ENCODE data around the gene FAM117B.
A peak's percentile ranks its signal among the peaks of the same experiment; 100 is the strongest.

Gene FAM117B

DNA sequence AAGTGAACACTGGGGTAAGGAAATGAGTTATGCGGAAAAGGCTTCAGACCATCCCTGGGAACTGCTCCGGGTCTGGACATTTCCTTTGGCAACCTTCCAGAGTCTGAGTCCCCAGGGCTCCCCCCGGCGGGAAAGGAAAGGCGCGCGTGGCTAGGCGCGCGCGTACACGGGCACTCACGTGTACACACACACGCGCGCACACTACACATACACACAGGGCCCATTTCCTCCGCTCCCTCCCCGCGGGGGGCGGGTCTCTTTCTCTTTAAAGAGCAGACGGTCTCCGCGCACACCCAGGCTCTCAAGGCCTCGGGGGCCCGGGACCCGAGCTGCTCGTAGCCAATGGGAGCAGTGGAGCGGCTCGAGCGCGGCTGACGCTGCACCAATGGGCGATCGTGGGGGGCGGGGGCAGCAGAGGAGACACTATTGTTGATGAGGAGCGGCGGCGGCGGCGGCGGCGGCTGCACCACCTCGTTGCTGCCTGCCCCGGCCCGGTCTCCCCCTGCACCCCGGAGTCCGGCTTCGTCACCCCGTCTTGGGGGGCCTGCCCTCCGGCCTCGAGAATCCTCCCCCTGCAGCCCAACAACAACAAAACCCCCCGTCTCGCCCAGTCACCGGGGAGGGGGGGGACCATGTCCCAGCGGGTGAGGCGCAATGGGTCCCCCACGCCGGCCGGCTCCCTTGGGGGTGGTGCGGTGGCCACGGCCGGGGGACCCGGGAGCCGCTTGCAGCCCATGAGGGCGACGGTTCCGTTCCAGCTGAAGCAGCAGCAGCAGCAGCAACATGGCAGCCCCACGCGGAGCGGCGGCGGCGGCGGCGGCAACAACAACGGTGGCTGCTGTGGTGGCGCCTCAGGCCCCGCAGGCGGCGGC is at the start of gene FAM117B:
Gene FAM117B (plus strand): TSS at position 414 of the 872 bp plus-strand sequence. CDS start 219 bp downstream, at position 633.
- DNase-seq (ENCODE audit: low spot score) = peak; percentile 98

DNA sequence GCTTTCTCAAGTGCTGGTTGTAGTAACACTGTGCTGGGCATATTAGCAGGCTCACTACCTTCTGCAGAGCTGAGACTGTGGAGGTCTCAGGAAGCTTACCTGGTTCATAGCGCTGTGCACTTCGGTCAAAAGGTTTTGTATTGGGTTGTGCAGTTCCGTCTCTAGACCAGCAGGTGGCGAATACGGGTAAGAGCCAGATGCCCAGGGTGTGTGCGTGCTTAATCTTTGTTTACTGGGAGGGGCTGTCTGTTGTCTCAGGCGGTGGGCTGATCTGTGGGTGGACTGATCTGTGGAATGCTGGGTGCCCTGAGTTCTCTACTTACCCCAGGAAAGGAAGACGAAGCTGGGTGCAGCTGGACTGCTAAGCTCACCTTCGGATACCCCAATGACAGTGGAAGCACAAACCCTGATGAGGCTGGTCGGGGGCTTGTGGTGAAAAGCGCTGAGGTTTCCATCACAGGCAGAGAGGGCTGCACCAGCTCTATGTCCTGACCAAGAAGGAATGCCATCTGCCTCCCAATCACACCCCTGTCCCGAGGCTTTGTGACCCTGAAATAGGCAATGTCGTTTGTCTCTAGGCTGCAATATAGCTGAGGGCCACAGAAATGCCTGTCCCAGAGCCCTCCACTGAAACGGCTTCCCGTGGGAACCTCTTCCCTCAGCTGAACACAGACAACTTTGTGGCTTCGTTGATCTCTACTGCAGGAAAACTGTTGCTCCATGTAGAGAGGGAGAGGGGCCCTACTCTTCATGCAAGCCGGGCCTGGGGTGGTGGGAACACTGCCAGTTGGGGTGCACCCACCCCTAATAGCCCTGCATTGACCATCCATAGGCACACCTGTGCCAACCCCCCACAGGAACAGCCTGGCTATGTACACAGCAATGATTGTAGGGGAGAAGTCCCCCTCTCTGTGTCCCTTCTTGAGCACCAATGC is 45.9 kb upstream of the FAM117B start:
- DNase-seq (ENCODE audit: low spot score) = peak; percentile 73

DNA sequence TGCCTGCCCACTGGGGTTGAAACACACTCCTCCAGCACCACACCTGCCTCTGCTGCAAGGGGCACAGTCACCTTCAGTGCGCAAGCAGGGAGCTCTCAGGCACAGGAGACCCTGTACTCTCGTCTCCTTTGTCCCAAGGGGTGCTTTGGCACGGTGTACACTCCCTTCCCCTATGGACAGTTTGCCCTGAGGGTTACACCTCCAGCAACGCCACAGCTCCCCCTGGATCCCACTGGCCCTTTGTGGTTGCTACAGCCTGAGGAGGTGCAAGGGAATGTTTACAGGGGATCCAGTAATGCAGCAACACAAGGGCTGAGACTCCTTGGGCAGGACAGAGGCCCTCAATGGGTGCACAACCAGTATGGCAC is 45.2 kb upstream of the FAM117B start:
- no peak for DNase-seq (ENCODE audit: low spot score)

GRCh38 chr2:202592566-202592965 is 42.2 kb upstream of the FAM117B start:
- DNase-seq (ENCODE audit: low spot score) = no peak

DNA sequence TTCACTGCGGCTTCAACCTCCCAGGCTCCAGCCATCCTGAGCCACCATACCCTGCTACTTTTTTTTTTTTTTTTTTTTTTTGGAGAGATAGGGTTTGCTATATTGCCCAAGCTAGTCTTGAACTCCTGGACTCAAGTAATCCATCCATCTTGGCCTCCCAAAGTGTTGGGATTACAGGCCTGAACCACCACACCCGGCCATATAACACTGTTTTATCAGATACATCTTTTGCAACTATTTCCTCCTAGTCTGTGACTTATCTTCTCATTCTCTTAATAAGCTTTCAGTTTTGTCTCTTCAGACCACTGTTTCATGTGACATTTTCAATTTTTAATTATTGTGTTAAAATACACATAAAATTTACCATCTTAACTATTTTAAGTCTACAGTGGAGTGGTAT is 35.7 kb upstream of the FAM117B start:
- no peak for DNase-seq (ENCODE audit: low spot score)

GRCh38 chr2:202599911-202600310 is 34.9 kb upstream of the FAM117B start:
- no peak for DNase-seq (ENCODE audit: low spot score)

- DNase-seq (ENCODE audit: low spot score) = no peak
Observed at GRCh38 chr2:202604699-202605098, 30.1 kb upstream of the FAM117B start.

- no peak for DNase-seq (ENCODE audit: low spot score)
Observed at GRCh38 chr2:202605174-202605573, 29.6 kb upstream of the FAM117B start.

GRCh38 chr2:202608142-202608852 is 26.5 kb upstream of the FAM117B start:
- DNase-seq (ENCODE audit: low spot score) = no peak

DNA sequence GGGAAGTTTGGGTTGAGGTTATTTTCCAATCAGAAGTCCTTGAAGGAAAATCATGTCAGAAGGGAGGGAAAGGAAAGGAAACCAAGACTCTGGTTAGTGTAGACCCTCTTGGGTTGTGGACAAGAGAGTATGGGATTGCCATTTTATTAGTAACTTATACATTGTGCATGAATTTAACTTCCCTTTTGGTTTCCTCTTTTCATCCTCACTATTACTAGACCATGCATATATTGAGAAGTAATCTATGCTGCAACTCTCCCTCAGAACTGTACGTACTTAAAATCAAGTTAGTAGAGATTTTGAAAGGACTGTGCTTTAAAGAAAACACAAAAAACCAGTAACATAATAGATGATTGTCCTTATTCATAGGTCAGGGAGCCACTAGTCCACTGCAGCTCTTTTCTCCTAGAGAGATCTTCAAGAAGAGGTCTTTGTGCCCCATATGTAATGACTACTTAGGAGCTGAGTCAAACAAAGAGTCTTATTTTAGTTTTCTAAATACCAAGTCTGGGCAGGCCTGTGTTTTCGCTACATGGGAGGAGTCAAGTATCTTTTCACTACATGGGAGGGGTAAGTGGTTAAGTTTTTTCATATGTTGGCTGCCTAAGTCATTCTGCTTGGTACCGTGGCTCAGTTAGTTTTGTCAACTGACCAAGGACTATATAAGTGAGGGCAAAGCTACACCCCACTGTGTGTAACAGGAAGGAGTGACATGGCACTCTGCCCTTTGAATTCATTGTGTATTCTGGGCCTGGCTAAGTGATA is 25.2 kb upstream of the FAM117B start:
- no peak for DNase-seq (ENCODE audit: low spot score)

DNA sequence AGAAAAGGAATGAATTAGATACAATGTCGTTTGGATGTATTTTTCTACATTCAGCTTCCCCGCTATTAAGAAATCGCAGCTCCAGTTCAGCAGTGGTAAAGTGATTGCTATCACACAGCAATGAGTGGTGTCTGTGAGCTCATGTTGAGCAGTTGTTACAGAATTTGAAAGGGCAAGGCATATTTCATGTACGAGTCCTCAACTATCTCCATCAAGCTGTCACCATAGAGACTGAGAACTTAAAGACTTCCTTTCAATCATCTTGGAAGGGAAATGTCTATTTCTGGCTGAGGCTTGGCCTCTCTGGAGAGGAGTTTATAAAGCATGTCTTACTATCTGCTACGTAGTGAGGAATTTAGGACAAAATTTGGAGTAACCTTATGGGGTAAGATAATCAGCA is 24.4 kb upstream of the FAM117B start:
- peak; percentile 4 for DNase-seq (ENCODE audit: low spot score)

DNA sequence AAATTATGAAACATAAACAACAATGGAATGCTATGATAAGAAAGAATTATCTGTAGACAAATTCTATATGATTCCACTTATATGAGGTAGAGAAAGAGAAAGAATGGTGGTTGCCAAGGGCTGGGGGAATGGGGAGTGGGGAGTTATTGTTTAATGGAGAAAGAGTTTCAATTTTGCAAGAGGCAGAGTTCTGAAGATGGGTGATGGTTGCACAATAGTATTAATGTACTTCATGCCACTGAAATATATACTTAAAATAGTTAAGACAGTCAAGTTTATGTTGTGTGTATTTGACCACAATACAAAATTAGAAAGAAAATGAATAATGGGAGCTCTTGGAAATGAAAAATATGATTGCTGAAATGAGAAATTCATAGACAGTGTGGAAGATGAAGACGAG is 22.6 kb upstream of the FAM117B start:
- DNase-seq (ENCODE audit: low spot score) = no peak

GRCh38 chr2:202613479-202613878 is 21.3 kb upstream of the FAM117B start:
- DNase-seq (ENCODE audit: low spot score) = no peak

DNA sequence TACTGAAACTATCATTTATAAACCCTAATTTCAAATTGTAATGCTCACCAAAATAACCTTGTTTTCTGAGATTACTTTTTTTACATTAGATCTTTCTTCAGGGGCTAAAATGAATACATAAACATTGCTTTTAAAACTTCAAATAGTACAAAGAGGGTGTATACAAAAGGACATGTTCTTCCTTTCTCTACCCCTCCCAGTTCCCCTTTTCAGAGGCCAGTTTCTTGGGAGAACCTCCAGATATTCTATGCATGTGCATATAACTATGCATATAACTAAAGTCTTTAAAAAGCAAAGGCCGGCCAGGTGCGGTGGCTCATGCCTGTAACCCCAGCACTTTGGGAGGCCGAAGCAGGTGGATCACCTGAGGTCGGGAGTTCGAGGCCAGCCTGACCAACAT is 10.6 kb upstream of the FAM117B start:
- no peak for DNase-seq (ENCODE audit: low spot score)

DNA sequence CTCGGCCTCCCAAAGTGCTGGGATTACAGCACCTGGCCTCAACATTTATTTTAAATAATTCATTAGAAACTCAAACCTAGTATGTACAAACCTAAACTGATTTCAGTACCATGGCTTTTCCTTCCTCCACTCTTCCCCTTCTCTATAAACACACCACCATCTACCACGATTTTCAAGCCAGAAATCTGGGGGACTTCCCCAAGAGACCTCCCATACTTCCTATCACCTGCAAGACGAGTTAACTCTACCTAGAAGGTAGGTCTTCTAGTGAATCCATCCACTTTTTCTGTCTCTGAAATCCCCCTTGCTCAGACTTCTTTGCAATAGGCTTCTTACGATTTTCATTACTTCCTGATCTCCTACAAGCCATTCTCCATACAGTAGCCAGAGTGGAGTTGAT is 7.7 kb upstream of the FAM117B start:
- DNase-seq (ENCODE audit: low spot score) = no peak

GRCh38 chr2:202628646-202629198 is 6.0 kb upstream of the FAM117B start:
- DNase-seq (ENCODE audit: low spot score) = no peak

DNA sequence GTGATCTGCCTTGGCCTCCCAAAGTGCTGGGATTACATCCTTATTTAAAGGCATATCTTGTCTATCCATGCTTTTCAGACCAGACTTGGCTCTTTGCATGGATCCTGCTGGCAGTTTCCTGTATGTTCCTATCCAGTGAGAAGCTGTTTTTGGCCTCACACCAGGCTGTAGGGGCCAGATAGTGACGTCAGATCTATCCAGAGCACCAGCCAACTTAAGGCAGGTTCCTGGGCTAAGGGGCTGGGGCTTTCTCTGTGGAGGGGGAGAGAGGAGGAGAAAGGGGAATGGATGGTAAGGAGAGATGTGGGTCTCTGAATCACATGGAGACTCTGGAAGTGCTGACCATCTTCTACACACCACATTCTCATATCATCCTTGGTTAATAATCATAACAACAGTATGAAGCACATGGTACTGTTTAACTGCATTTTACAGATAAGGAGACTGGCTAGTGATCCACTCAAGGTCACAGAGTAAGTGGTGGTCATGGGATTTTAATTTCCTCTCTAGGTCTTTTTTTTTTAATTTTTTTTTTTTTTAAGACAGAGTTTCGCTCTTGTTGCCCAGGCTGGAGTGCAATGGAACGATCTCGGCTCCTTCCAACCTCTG is 2.0 kb upstream of the FAM117B start:
- DNase-seq (ENCODE audit: low spot score) = no peak

DNA sequence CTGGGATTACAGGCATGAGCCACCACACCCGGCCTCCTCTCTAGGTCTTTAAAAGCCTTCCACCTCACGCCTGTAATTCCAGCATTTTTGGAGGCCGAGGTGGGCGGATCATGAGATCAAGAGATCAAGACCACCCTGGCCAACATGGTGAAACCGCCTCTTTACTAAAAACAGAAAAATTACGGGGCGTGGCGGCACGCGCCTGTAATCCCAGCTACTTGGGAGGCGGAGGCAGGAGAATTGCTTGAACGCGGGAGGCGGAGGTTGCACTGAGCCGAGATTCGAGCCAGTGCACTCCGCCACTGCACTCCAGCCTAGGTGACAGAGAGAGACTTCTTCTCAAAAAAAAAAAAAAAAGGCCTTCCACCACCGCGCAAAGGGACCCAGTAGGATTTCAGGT is 1.3 kb upstream of the FAM117B start:
- DNase-seq (ENCODE audit: low spot score) = no peak

DNA sequence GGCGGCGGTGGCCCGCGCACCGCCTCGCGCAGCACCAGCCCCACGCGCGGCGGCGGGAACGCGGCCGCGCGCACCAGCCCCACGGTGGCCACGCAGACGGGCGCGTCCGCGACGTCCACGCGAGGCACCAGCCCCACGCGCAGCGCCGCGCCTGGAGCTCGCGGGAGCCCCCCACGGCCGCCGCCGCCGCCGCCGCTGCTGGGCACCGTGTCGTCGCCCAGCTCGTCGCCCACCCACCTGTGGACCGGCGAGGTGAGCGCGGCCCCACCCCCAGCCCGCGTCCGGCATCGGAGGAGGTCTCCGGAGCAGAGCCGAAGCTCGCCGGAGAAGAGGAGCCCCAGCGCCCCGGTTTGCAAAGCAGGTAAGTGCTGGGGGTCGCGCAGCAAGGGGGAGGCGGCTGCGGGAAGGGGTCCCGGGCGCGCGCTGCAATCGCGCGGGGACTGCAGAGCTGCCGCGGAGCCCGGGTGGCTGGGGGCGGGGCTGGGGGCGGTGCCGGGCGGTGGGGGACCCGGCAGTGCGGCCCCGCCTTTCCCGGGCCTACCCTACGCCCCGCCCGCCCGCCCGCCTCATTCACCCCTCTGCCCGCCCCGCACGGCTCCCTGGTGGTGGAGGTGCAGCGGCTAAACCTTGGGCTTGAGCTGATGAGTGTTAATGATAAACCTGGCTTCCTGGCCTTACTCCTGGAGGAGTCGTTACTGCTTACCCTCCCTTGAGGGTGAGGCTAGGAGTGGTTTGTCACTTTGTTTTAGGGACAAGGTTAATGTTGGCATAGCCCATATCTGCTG is 851 bp downstream of the FAM117B start:
- peak; percentile 96 for DNase-seq (ENCODE audit: low spot score)

GRCh38 chr2:202636213-202636513 is 1.4 kb downstream of the FAM117B start:
- no peak for DNase-seq (ENCODE audit: low spot score)
